Measurements from ENCODE around the gene DOCK9.

The DOCK9 gene

GRCh38 chr13:98829541-98829940 is 148.3 kb downstream of the DOCK9 start:
- H3K9me3 ChIP-seq (ENCODE audit: control insufficient read depth, low read length): no peaks in the 10 kb centered on the region
- H3K9ac ChIP-seq (ENCODE audit: low read length): no peak overlapping the region
- no peaks in the 10 kb centered on the region for H3K36me3 ChIP-seq (ENCODE audit: control insufficient read depth, insufficient read depth, low read length)
- no peak overlapping the region for H3K4me3 ChIP-seq (ENCODE audit: low read length)
- H3K27me3 ChIP-seq (ENCODE audit: control insufficient read depth, insufficient read depth, low read length): no peaks in the 10 kb centered on the region
- H3K4me1 ChIP-seq (ENCODE audit: control insufficient read depth, insufficient read depth, low read length): peaks cover under 1% of the 10 kb centered on the region

- Histone ChIP-seq H3K4me3 (ENCODE audit: low read length) (no peak overlapping the region), H3K9me3 (ENCODE audit: control insufficient read depth, low read length) (no peaks in the 10 kb centered on the region), H3K9ac (ENCODE audit: low read length) (no peak overlapping the region), H3K4me1 (ENCODE audit: control insufficient read depth, insufficient read depth, low read length) (no peaks in the 10 kb centered on the region), H3K36me3 (ENCODE audit: control insufficient read depth, insufficient read depth, low read length) (no peaks in the 10 kb centered on the region), H3K27me3 (ENCODE audit: control insufficient read depth, insufficient read depth, low read length) (no peaks in the 10 kb centered on the region)
Measured at GRCh38 chr13:98828614-98829013, 149.2 kb downstream of the DOCK9 start.

- H3K4me1 ChIP-seq (ENCODE audit: control insufficient read depth, insufficient read depth, low read length): peaks cover 2% of the 10 kb centered on the region
- H3K27me3 ChIP-seq (ENCODE audit: control insufficient read depth, insufficient read depth, low read length): no peaks in the 10 kb centered on the region
- H3K9me3 ChIP-seq (ENCODE audit: control insufficient read depth, low read length): no peaks in the 10 kb centered on the region
- H3K4me3 ChIP-seq (ENCODE audit: low read length): no peak overlapping the region
- no peak overlapping the region for H3K9ac ChIP-seq (ENCODE audit: low read length)
- H3K36me3 ChIP-seq (ENCODE audit: control insufficient read depth, insufficient read depth, low read length): no peaks in the 10 kb centered on the region
Measured at GRCh38 chr13:98827449-98827848, 150.4 kb downstream of the DOCK9 start.

GRCh38 chr13:98826146-98826545 is 151.7 kb downstream of the DOCK9 start:
- H3K9ac ChIP-seq (ENCODE audit: low read length): no peak overlapping the region
- H3K4me3 ChIP-seq (ENCODE audit: low read length): no peak overlapping the region
- no peaks in the 10 kb centered on the region for H3K36me3 ChIP-seq (ENCODE audit: control insufficient read depth, insufficient read depth, low read length)
- H3K4me1 ChIP-seq (ENCODE audit: control insufficient read depth, insufficient read depth, low read length): peaks cover 12% of the 10 kb centered on the region
- H3K27me3 ChIP-seq (ENCODE audit: control insufficient read depth, insufficient read depth, low read length): no peaks in the 10 kb centered on the region
- no peaks in the 10 kb centered on the region for H3K9me3 ChIP-seq (ENCODE audit: control insufficient read depth, low read length)

- Histone ChIP-seq H3K4me1 (ENCODE audit: control insufficient read depth, insufficient read depth, low read length) (peaks cover 12% of the 10 kb centered on the region), H3K36me3 (ENCODE audit: control insufficient read depth, insufficient read depth, low read length) (no peaks in the 10 kb centered on the region)
Measured at GRCh38 chr13:98825659-98826058, 152.2 kb downstream of the DOCK9 start.

GRCh38 chr13:98824376-98825160 is 153.3 kb downstream of the DOCK9 start:
- H3K27me3 ChIP-seq (ENCODE audit: control insufficient read depth, insufficient read depth, low read length): no peaks in the 10 kb centered on the region
- no peaks in the 10 kb centered on the region for H3K36me3 ChIP-seq (ENCODE audit: control insufficient read depth, insufficient read depth, low read length)
- H3K4me1 ChIP-seq (ENCODE audit: control insufficient read depth, insufficient read depth, low read length): peaks cover 12% of the 10 kb centered on the region
- no peak overlapping the region for H3K4me3 ChIP-seq (ENCODE audit: low read length)
- H3K9ac ChIP-seq (ENCODE audit: low read length): no peak overlapping the region
- H3K9me3 ChIP-seq (ENCODE audit: control insufficient read depth, low read length): no peaks in the 10 kb centered on the region

More at GRCh38 chr13:98825659-98826058, 152.2 kb downstream of the DOCK9 start:
- Histone ChIP-seq H3K9ac (ENCODE audit: low read length) (no peak overlapping the region), H3K9me3 (ENCODE audit: control insufficient read depth, low read length) (no peaks in the 10 kb centered on the region), H3K4me3 (ENCODE audit: low read length) (no peak overlapping the region), H3K27me3 (ENCODE audit: control insufficient read depth, insufficient read depth, low read length) (no peaks in the 10 kb centered on the region)

GRCh38 chr13:98823442-98823841 is 154.4 kb downstream of the DOCK9 start:
- no peaks in the 10 kb centered on the region for H3K36me3 ChIP-seq (ENCODE audit: control insufficient read depth, insufficient read depth, low read length)
- peaks cover 12% of the 10 kb centered on the region for H3K4me1 ChIP-seq (ENCODE audit: control insufficient read depth, insufficient read depth, low read length)
- no peak overlapping the region for H3K4me3 ChIP-seq (ENCODE audit: low read length)
- H3K9me3 ChIP-seq (ENCODE audit: control insufficient read depth, low read length): no peaks in the 10 kb centered on the region
- H3K27me3 ChIP-seq (ENCODE audit: control insufficient read depth, insufficient read depth, low read length): no peaks in the 10 kb centered on the region
- no peak overlapping the region for H3K9ac ChIP-seq (ENCODE audit: low read length)

- no peaks in the 10 kb centered on the region for H3K9me3 ChIP-seq (ENCODE audit: control insufficient read depth, low read length)
- H3K36me3 ChIP-seq (ENCODE audit: control insufficient read depth, insufficient read depth, low read length): no peaks in the 10 kb centered on the region
- peaks cover 12% of the 10 kb centered on the region for H3K4me1 ChIP-seq (ENCODE audit: control insufficient read depth, insufficient read depth, low read length)
- no peak overlapping the region for H3K9ac ChIP-seq (ENCODE audit: low read length)
- no peaks in the 10 kb centered on the region for H3K27me3 ChIP-seq (ENCODE audit: control insufficient read depth, insufficient read depth, low read length)
- H3K4me3 ChIP-seq (ENCODE audit: low read length): no peak overlapping the region
Measured at GRCh38 chr13:98822225-98822606, 155.6 kb downstream of the DOCK9 start.

GRCh38 chr13:98821372-98822224 is 156.3 kb downstream of the DOCK9 start:
- Histone ChIP-seq H3K4me1 (ENCODE audit: control insufficient read depth, insufficient read depth, low read length) (peaks cover 12% of the 10 kb centered on the region), H3K4me3 (ENCODE audit: low read length) (no peak overlapping the region), H3K27me3 (ENCODE audit: control insufficient read depth, insufficient read depth, low read length) (no peaks in the 10 kb centered on the region), H3K9ac (ENCODE audit: low read length) (no peak overlapping the region), H3K9me3 (ENCODE audit: control insufficient read depth, low read length) (no peaks in the 10 kb centered on the region), H3K36me3 (ENCODE audit: control insufficient read depth, insufficient read depth, low read length) (no peaks in the 10 kb centered on the region)

GRCh38 chr13:98820744-98821371 is 157.0 kb downstream of the DOCK9 start:
- Histone ChIP-seq H3K4me3 (ENCODE audit: low read length) (no peak overlapping the region), H3K9ac (ENCODE audit: low read length) (no peak overlapping the region), H3K36me3 (ENCODE audit: control insufficient read depth, insufficient read depth, low read length) (no peaks in the 10 kb centered on the region), H3K9me3 (ENCODE audit: control insufficient read depth, low read length) (no peaks in the 10 kb centered on the region), H3K4me1 (ENCODE audit: control insufficient read depth, insufficient read depth, low read length) (peaks cover 12% of the 10 kb centered on the region), H3K27me3 (ENCODE audit: control insufficient read depth, insufficient read depth, low read length) (no peaks in the 10 kb centered on the region)

- Histone ChIP-seq H3K9me3 (ENCODE audit: control insufficient read depth, low read length) (no peaks in the 10 kb centered on the region), H3K36me3 (ENCODE audit: control insufficient read depth, insufficient read depth, low read length) (no peaks in the 10 kb centered on the region), H3K4me1 (ENCODE audit: control insufficient read depth, insufficient read depth, low read length) (peaks cover 12% of the 10 kb centered on the region), H3K4me3 (ENCODE audit: low read length) (no peak overlapping the region), H3K27me3 (ENCODE audit: control insufficient read depth, insufficient read depth, low read length) (no peaks in the 10 kb centered on the region), H3K9ac (ENCODE audit: low read length) (no peak overlapping the region)
Measured at GRCh38 chr13:98820300-98820699, 157.6 kb downstream of the DOCK9 start.
